VCaP (cell line): ENCODE results near the gene RANBP2.
"Not testable (repeated sequence)": the region's sequence is repeated elsewhere in the genome, so short reads cannot be mapped to it uniquely, and the experiment has no call there.

Experiments used
- H3K27ac ChIP-seq: fragments of 450-650 bp; 2 replicates; pipeline ENCODE4 v1.5.1; 2017
- TF ChIP-seq, protein P1 (sequence below): fragments of 450-650 bp; conservative IDR thresholded peaks from 2 replicates; pipeline ENCODE4 v1.5.1; 2017; ENCODE audit warnings: mild to moderate bottlenecking, moderate library complexity

RANBP2 gene

GRCh38 chr2:108701806-108702205, 17.5 kb upstream of the RANBP2 start:
- TF ChIP-seq, protein P1, sequence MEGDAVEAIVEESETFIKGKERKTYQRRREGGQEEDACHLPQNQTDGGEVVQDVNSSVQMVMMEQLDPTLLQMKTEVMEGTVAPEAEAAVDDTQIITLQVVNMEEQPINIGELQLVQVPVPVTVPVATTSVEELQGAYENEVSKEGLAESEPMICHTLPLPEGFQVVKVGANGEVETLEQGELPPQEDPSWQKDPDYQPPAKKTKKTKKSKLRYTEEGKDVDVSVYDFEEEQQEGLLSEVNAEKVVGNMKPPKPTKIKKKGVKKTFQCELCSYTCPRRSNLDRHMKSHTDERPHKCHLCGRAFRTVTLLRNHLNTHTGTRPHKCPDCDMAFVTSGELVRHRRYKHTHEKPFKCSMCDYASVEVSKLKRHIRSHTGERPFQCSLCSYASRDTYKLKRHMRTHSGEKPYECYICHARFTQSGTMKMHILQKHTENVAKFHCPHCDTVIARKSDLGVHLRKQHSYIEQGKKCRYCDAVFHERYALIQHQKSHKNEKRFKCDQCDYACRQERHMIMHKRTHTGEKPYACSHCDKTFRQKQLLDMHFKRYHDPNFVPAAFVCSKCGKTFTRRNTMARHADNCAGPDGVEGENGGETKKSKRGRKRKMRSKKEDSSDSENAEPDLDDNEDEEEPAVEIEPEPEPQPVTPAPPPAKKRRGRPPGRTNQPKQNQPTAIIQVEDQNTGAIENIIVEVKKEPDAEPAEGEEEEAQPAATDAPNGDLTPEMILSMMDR: no peak

GRCh38 chr2:108704871-108705270, 14.4 kb upstream of the RANBP2 start:
- H3K27ac ChIP-seq: no peak overlapping the region
- TF ChIP-seq, protein P1: no peak

More at GRCh38 chr2:108701806-108702205, 17.5 kb upstream of the RANBP2 start:
- peak overlapping the region; percentile 28; the same call in 1 of the 2 replicates for H3K27ac ChIP-seq

- H3K27ac ChIP-seq: no peak overlapping the region
- TF ChIP-seq, protein P1: no peak
These were observed 12.0 kb upstream of the RANBP2 start for GRCh38 chr2:108707300-108707699.

- not testable (repeated sequence) for H3K27ac ChIP-seq
These were observed 2.3 kb upstream of the RANBP2 start for GRCh38 chr2:108716971-108717370.

GRCh38 chr2:108726048-108726447, 6.8 kb downstream of the RANBP2 start:
- peak overlapping the region; percentile 46; the same call in 1 of the 2 replicates for H3K27ac ChIP-seq

DNA sequence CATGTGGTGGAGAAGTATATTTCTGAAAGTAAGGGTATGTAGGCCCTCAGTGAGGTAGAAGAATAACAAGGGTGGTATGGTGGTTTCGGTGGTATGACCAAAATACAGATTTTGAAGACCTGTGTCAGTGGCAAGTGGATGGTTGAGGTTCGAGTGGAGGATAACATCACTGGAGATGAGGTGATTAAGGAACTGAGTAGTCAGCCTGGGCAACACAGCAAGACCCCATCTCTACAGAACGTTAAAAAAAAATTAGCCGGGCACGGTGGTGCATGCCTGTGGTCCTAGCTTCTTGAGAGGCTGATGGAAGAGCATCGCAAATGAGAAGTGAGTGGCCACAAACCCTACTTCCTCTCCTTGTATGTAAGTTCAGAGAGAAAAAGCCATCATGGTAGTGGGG, 15.4 kb downstream of the RANBP2 start:
- not testable (repeated sequence) for H3K27ac ChIP-seq

GRCh38 chr2:108757973-108758372, 38.7 kb downstream of the RANBP2 start:
- H3K27ac ChIP-seq: not testable (repeated sequence)

DNA sequence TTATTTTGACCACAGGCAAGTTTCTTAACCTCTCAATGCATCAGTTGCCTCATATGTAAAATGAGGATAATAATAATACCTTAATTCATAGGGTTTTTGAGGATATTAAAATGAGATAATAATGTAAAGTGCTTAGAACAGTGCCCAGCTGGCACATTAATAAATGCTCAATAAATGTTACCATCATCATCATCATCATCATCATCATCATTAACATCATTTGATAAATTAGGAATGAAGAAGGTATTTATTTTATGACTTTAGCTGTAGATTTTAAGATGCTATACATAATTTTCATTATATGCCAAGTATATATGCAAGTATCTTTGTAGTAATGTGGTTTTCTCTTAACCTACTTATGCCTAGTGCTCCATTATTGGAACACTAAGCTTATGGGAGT, 43.3 kb downstream of the RANBP2 start:
- H3K27ac ChIP-seq: not testable (repeated sequence)

DNA sequence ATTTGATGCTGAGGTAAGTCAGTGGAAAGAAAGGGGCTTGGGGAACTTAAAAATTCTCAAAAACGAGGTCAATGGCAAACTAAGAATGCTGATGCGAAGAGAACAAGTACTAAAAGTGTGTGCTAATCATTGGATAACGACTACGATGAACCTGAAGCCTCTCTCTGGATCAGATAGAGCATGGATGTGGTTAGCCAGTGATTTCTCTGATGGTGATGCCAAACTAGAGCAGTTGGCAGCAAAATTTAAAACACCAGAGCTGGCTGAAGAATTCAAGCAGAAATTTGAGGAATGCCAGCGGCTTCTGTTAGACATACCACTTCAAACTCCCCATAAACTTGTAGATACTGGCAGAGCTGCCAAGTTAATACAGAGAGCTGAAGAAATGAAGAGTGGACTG, 47.4 kb downstream of the RANBP2 start:
- not testable (repeated sequence) for H3K27ac ChIP-seq

- not testable (repeated sequence) for H3K27ac ChIP-seq
These were observed 48.6 kb downstream of the RANBP2 start for GRCh38 chr2:108767859-108768258.

GRCh38 chr2:108776475-108776874, 57.2 kb downstream of the RANBP2 start:
- TF ChIP-seq, protein P1: no peak
- no peak overlapping the region for H3K27ac ChIP-seq

DNA sequence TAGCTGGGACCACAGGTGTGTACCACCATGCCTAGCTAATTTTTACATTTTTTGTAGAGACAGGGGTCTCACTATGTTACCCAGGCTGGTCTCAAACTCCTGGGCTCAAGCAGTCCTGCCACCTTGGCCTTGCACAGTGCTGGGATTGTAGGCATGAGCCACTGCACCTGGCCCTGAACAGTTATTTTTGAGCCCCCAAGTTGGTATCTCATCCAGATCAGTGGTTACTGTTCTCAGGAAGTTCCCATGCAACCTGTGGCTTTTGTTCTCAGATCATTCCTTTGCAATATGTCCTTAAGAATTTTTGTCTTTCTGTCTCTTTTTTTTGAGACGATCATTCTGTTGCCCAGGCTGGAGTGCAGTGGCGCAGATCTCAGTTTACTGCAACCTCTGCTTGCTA, 59.6 kb downstream of the RANBP2 start:
- H3K27ac ChIP-seq: no peak overlapping the region
- TF ChIP-seq, protein P1: no peak
